ENCODE data around the gene KLHL2. TPM values are rescaled to one million over a fixed set of nuclear protein-coding genes. Genes with fewer than 3 reads are reported as not detected.

KLHL2 gene
- total and polyA plus RNA-seq, 2 experiments from 2014 or later: 7.1 to 14.8 TPM

- TF ChIP-seq CTCF (conservative IDR thresholded peaks at IDR 0.05; ENCODE audit: low read depth in 2 of 2): no peak
- TF ChIP-seq POLR2AphosphoS5 (IDR thresholded peaks at IDR 0.05; ENCODE audit: low read depth): no peak
- TF ChIP-seq NANOG (IDR thresholded peaks at IDR 0.05; ENCODE audit: borderline replicate concordance): no peak
- TF ChIP-seq ZNF462 (CRISPR knock-in tag; IDR thresholded peaks at IDR 0.05): no peak
These were observed 80.9 kb downstream of the KLHL2 start (continued) for GRCh38 chr4:165288226-165288625.

GRCh38 chr4:165288639-165289422, 81.5 kb downstream of the KLHL2 start:
- Histone ChIP-seq H2AFZ (no peak overlapping the region), H3K27ac (ENCODE audit: low read depth) (no peak overlapping the region), H4K20me1 (replicated peaks; ENCODE audit: insufficient read depth) (no peaks in the 10 kb centered on the region), H3K9me2 (ENCODE audit: insufficient read depth) (no peaks in the 10 kb centered on the region), H3K4me2 (no peak overlapping the region), H3F3A (replicated peaks; ENCODE audit: low read depth) (no peaks in the 10 kb centered on the region), H3K4me3 (no peak overlapping the region), H3K27me3 (ENCODE audit: insufficient read depth) (no peaks in the 10 kb centered on the region), H3K79me2 (replicated peaks; ENCODE audit: insufficient read depth) (no peaks in the 10 kb centered on the region), H3K4me1 (ENCODE audit: insufficient read depth) (peaks cover 1% of the 10 kb centered on the region; the same call in 1 of the 2 replicates), H3K36me3 (ENCODE audit: insufficient read depth) (no peaks in the 10 kb centered on the region)
- H3K4me3 Mint-ChIP-seq: no peak overlapping the region
- H3K9me3 Mint-ChIP-seq: peaks cover 8% of the 10 kb centered on the region
- H3K27me3 Mint-ChIP-seq (ENCODE audit: insufficient read depth, low read depth, poor library complexity): no peaks in the 10 kb centered on the region
- no peaks in the 10 kb centered on the region; the same call in 2 of the 3 replicates for H3K4me1 Mint-ChIP-seq
- ATAC-seq (no peak), DNase-seq (ENCODE audit: low spot score) (no peak)
- H3K36me3 Mint-ChIP-seq (ENCODE audit: low read depth): peaks cover 13% of the 10 kb centered on the region
- H3K27ac Mint-ChIP-seq: no peak overlapping the region
- no peak for TF ChIP-seq REST (IDR thresholded peaks at IDR 0.05; ENCODE audit: unreplicated experiment)
- no peak for TF ChIP-seq POLR2AphosphoS5 (IDR thresholded peaks at IDR 0.05; ENCODE audit: low read depth)
- no peak for TF ChIP-seq NANOG (IDR thresholded peaks at IDR 0.05; ENCODE audit: borderline replicate concordance)

All from GM23338 (cell line).